ENCODE results near the gene ARHGAP44. TPM values are rescaled to one million over a fixed set of nuclear protein-coding genes. Genes with fewer than 3 reads are reported as not detected.

Gene ARHGAP44
- polyA plus RNA-seq, 1 donor from 2014 or later = 5.9 TPM

GRCh38 chr17:12966413-12966812 lies 177.1 kb downstream of the ARHGAP44 start:
- H2AFZ ChIP-seq (ENCODE audit: low read depth, low read length) = no peak overlapping the region
- no peaks in the 10 kb centered on the region for H3K79me2 ChIP-seq (replicated peaks; ENCODE audit: insufficient read depth, low read length)
- no peaks in the 10 kb centered on the region for H3K9me2 ChIP-seq (ENCODE audit: insufficient read depth, low read length)
- no peaks in the 10 kb centered on the region for H3F3A ChIP-seq (ENCODE audit: insufficient read depth, low read length, poor library complexity, severe bottlenecking)
- no peaks in the 10 kb centered on the region for H3K27me3 ChIP-seq (ENCODE audit: insufficient read depth, low read depth, low read length)
- H3K9me3 ChIP-seq (ENCODE audit: low read length) = no peaks in the 10 kb centered on the region
- H3K36me3 ChIP-seq (ENCODE audit: insufficient read depth, low read length) = no peaks in the 10 kb centered on the region
- no peak for TF ChIP-seq EP300 (conservative IDR thresholded peaks at IDR 0.05; ENCODE audit: poor library complexity, severe bottlenecking)
- H3K9ac ChIP-seq (ENCODE audit: low read length) = no peak overlapping the region
- H3K4me2 ChIP-seq (ENCODE audit: low read length) = no peak overlapping the region
- no peak overlapping the region for H3K27ac ChIP-seq (ENCODE audit: low read length)
- H4K20me1 ChIP-seq (ENCODE audit: insufficient read depth) = no peaks in the 10 kb centered on the region
- no peak overlapping the region for H3K4me3 ChIP-seq (ENCODE audit: low read length)

- Histone ChIP-seq H3K27me3 (ENCODE audit: insufficient read depth, low read depth, low read length) (no peaks in the 10 kb centered on the region), H3K9ac (ENCODE audit: low read length) (no peak overlapping the region), H3F3A (ENCODE audit: insufficient read depth, low read length, poor library complexity, severe bottlenecking) (no peaks in the 10 kb centered on the region), H3K36me3 (ENCODE audit: insufficient read depth, low read length) (no peaks in the 10 kb centered on the region), H3K27ac (ENCODE audit: low read length) (no peak overlapping the region), H3K9me3 (ENCODE audit: low read length) (no peaks in the 10 kb centered on the region), H3K4me2 (ENCODE audit: low read length) (no peak overlapping the region), H3K9me2 (ENCODE audit: insufficient read depth, low read length) (no peaks in the 10 kb centered on the region), H4K20me1 (ENCODE audit: insufficient read depth) (no peaks in the 10 kb centered on the region), H3K4me3 (ENCODE audit: low read length) (no peak overlapping the region), H3K79me2 (replicated peaks; ENCODE audit: insufficient read depth, low read length) (no peaks in the 10 kb centered on the region), H2AFZ (ENCODE audit: low read depth, low read length) (no peak overlapping the region)
- no peak for TF ChIP-seq CTCF (IDR thresholded peaks at IDR 0.05; ENCODE audit: poor library complexity, severe bottlenecking)
- no peak for TF ChIP-seq RAD21 (conservative IDR thresholded peaks at IDR 0.05)
- no peak for TF ChIP-seq MXI1 (conservative IDR thresholded peaks at IDR 0.05; ENCODE audit: poor library complexity, severe bottlenecking)
- TF ChIP-seq REST (IDR thresholded peaks at IDR 0.05; ENCODE audit: borderline replicate concordance) = no peak
- TF ChIP-seq SMC3 (conservative IDR thresholded peaks at IDR 0.05; ENCODE audit: poor library complexity) = no peak
- no peak for TF ChIP-seq POLR2AphosphoS5 (IDR thresholded peaks at IDR 0.05)
- no peak for TF ChIP-seq TAF1 (IDR thresholded peaks at IDR 0.05; ENCODE audit: low read depth)
Observed at GRCh38 chr17:12967962-12968361, 178.7 kb downstream of the ARHGAP44 start.

- H4K20me1 ChIP-seq (ENCODE audit: insufficient read depth) = no peaks in the 10 kb centered on the region
- no peak overlapping the region for H3K4me3 ChIP-seq (ENCODE audit: low read length)
- no peaks in the 10 kb centered on the region for H3K9me3 ChIP-seq (ENCODE audit: low read length)
- H3K4me2 ChIP-seq (ENCODE audit: low read length) = no peak overlapping the region
- no peaks in the 10 kb centered on the region for H3K36me3 ChIP-seq (ENCODE audit: insufficient read depth, low read length)
- TF ChIP-seq EZH2 (IDR thresholded peaks at IDR 0.05; ENCODE audit: borderline replicate concordance, insufficient read depth, low read length, poor library complexity, severe bottlenecking) (no peak), MXI1 (conservative IDR thresholded peaks at IDR 0.05; ENCODE audit: poor library complexity, severe bottlenecking) (no peak), EP300 (conservative IDR thresholded peaks at IDR 0.05; ENCODE audit: poor library complexity, severe bottlenecking) (no peak), TAF1 (IDR thresholded peaks at IDR 0.05; ENCODE audit: low read depth) (no peak), SMC3 (conservative IDR thresholded peaks at IDR 0.05; ENCODE audit: poor library complexity) (no peak), CTCF (IDR thresholded peaks at IDR 0.05; ENCODE audit: poor library complexity, severe bottlenecking) (no peak), REST (IDR thresholded peaks at IDR 0.05; ENCODE audit: borderline replicate concordance) (no peak), POLR2AphosphoS5 (IDR thresholded peaks at IDR 0.05) (no peak), RAD21 (conservative IDR thresholded peaks at IDR 0.05) (no peak)
- no peaks in the 10 kb centered on the region for H3F3A ChIP-seq (ENCODE audit: insufficient read depth, low read length, poor library complexity, severe bottlenecking)
- H3K9ac ChIP-seq (ENCODE audit: low read length) = no peak overlapping the region
- H3K27ac ChIP-seq (ENCODE audit: low read length) = no peak overlapping the region
- H3K9me2 ChIP-seq (ENCODE audit: insufficient read depth, low read length) = no peaks in the 10 kb centered on the region
- no peak overlapping the region for H2AFZ ChIP-seq (ENCODE audit: low read depth, low read length)
- H3K27me3 ChIP-seq (ENCODE audit: insufficient read depth, low read depth, low read length) = no peaks in the 10 kb centered on the region
- H3K79me2 ChIP-seq (replicated peaks; ENCODE audit: insufficient read depth, low read length) = no peaks in the 10 kb centered on the region
Observed at GRCh38 chr17:12973496-12974004, 184.3 kb downstream of the ARHGAP44 start.
